WI38 (cell line): ENCODE results near the gene XRCC5.

Experiments used
- H3K4me3 ChIP-seq: 2 replicates; pipeline ENCODE4 v1.5.1; 2011; ENCODE audit warnings: low read depth, mild to moderate bottlenecking, control low read depth, low read length
- TF ChIP-seq, protein P1 (sequence below): IDR thresholded peaks from 2 replicates; pipeline ENCODE4 v1.5.1; 2012; ENCODE audit warnings: low read depth, mild to moderate bottlenecking, control low read depth, low read length

The XRCC5 gene

DNA sequence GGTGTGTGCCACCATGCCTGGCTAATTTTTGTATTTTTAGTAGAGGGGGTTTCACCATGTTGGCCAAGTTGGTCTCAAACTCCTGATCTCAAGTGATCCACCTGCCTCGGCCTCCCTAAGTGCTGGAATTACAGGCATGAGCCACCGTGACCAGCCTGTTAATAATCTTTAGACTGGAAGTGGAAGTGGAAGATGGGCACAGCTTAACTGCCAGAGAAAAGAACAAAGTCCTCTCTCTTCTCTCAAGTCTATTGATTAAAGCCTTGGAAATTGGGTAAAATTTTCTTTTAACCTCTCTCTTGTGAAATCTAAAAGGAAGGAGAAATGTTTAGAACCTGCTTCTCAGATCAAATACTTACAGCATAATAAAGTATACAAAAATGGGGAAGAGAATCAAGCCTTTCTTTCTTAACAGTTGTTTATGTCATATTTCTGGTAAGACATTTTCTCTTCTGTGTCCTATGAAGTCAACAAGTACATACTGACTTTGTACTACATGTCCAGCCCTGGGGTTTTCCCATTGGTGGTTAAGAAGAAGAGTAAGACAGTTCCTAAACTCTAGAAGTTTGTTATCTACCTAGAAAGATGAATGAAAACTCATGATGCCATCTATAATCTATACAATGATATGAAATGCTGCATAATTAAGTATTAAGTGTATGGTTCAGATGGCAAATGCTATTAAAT is 22.8 kb upstream of the XRCC5 start:
- TF ChIP-seq, protein P1, sequence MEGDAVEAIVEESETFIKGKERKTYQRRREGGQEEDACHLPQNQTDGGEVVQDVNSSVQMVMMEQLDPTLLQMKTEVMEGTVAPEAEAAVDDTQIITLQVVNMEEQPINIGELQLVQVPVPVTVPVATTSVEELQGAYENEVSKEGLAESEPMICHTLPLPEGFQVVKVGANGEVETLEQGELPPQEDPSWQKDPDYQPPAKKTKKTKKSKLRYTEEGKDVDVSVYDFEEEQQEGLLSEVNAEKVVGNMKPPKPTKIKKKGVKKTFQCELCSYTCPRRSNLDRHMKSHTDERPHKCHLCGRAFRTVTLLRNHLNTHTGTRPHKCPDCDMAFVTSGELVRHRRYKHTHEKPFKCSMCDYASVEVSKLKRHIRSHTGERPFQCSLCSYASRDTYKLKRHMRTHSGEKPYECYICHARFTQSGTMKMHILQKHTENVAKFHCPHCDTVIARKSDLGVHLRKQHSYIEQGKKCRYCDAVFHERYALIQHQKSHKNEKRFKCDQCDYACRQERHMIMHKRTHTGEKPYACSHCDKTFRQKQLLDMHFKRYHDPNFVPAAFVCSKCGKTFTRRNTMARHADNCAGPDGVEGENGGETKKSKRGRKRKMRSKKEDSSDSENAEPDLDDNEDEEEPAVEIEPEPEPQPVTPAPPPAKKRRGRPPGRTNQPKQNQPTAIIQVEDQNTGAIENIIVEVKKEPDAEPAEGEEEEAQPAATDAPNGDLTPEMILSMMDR, result no peak
- no peak overlapping the region for H3K4me3 ChIP-seq

DNA sequence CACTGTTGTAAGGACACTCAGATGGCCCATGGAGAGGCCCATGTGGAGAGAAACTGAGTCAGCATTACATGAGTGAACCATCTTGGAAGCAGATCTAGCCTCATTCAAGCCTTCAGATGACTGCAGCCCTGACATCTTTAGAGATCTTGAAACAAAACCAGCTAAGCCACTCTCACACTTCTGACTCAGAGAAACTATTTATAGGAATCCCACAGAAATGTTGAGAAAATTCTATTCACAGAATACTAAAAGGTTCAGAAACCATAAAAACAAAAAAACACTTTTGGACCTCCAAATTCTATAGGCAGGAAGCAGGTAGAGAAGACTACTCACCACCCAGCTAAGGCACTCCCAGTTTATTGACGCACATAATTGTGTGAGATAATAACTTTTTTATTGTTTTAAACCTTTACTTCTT is 18.8 kb upstream of the XRCC5 start:
- no peak overlapping the region for H3K4me3 ChIP-seq
- TF ChIP-seq, protein P1, result no peak

DNA sequence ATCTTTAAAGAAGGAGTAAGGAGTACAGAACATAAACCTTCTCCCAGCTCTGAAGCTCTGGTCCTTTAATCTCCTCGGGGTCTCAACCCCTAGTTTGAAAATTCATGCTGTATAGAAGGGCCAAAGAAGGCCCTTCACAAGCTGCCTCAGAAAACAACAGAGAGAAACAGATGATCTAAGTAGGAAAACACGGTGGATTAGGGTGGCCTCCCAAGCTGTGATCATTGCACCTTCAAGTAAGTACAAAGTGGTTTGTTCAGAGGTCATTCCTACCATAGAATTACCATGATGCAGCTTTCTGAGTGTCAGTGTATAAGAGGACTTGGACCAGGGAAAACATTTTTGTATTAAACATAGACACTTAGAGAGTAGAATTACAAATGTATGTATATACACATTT is 16.5 kb upstream of the XRCC5 start:
- TF ChIP-seq, protein P1, result no peak
- no peak overlapping the region for H3K4me3 ChIP-seq

DNA sequence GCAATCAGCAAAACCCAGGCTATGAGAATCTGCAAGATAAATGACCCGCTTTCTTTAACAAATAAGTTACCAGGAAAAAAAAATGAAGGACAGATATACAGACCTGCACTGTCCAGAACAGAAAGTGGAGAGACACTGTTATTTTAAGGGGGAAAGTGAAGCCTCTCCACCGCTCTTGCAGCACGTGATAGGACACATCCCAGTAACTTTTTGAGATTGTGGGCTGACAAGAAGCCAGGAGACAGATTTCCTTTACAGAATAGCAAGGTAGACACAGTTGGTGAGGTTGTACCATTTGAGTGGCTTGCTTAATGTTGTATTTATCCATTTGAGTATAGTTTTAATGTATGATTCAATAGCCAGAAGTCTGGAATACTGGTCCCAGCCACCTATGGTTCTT is 14.4 kb upstream of the XRCC5 start:
- TF ChIP-seq, protein P1, result no peak
- H3K4me3 ChIP-seq, result no peak overlapping the region

DNA sequence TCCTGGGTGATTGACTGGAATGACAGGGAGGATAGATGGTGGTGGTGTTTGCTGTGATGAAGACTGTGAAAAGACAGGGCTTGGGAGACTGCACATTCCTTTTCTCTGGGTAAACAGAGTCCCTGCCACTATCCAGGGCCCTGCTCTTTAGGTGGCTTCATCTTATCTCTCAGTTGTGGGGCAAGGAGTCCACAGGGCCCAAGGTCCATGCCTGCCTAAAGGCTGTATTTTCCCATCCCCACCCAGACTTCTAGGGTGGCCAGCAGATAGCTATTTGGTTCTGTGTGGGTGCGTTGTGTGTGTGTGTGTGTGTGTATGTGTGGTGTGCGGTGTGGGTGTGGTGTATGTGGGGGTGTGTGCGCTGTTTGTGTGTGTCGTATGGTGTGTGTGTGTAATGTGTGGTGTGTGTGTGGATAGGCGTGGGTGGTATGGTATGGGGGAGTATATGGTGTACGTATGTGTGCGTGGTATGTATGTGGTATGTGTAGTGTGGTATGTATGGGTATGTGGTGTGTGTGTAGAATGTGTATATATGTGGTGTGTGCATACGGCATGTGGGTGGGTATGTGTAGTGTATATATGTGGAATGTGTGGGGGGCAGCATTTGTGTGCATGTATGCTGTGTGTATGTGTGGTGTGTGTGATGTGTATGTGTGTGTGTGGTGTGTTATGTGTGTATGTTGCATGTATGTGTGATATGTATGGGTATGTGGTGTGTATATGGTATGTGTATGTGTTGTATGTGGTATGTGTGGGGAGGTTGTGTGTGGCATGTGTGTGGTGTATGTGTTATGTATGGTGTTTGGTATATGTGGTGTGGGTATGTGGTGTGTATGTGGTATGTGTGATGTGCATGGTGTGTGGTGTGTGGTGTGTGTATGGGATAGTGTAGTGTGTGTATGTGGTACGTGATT is 10.5 kb upstream of the XRCC5 start:
- TF ChIP-seq, protein P1, result no peak
- H3K4me3 ChIP-seq, result no peak overlapping the region

DNA sequence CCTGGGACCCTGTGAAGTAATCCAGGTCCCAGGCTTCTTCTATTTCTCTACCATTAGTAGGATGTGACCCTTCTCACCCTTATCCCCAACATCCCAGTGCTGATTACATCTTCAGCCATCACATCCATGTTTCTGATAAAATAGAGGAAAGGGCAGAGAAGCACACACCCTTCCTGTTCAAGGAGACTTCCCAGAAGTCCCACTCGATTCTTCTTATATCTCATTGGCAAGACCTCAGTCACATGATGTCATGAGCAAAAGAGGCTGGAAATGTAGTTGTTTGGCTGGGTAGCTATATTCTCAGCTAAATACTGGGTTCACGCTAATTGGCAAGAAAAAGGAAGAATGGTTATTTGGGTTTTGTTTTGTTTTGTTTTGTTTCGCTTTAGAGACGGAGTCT is 8.0 kb upstream of the XRCC5 start:
- TF ChIP-seq, protein P1, result no peak
- no peak overlapping the region for H3K4me3 ChIP-seq

DNA sequence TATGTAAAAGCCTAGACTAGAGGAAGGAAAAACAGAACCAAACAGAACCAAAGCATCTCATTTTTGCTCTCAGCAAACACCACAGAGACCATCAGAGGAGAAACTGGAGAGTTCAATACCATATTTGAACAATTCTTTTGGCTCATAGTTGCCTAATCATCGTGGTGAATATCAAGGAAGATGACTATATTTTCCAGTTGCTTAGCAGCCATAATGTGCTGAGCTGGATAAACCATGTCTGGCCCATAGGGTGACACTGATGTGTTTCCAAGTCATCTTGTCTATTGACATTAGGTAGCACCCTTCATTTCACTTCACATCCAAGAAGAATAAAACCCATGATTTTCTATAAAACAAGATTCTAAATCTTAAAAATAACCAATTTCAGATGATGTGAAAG is 5.9 kb upstream of the XRCC5 start:
- TF ChIP-seq, protein P1, result no peak
- H3K4me3 ChIP-seq, result no peak overlapping the region
